Heart left ventricle (tissue), 13 donors: ENCODE measurements around the gene DKKL1.

ENCODE experiments used
- CTCF ChIP-seq, 12 donors: fragments of 200-600 bp; sonication (generic) in 4 of 12; IDR thresholded peaks; one replicate each; pipeline versions ENCODE4 v1.5.0 to v1.8.0; 2018 to 2022; ENCODE audit warnings: antibody characterized with exemption in 12 of 12, mild to moderate bottlenecking in 5 of 12
- POLR2A ChIP-seq, 2 donors: fragments of 450-650 bp; IDR thresholded peaks; one replicate each; pipeline ENCODE4 v1.6.1; 2017; ENCODE audit warnings: antibody characterized with exemption in 2 of 2, mild to moderate bottlenecking in 2 of 2, moderate library complexity in 2 of 2
- donor health status: ischemic (EF 13 %, LVEDD 7.1; RV severe dilation, severe dysfunction).
- donor health status: DM: no; HTN: yes; CAD: no.
- donor health status: DM: no; HTN: no; CAD: no.
- donor health status: ischemic (EF 25% LVEDD 6.9; RV normal size, moderate dysfunction).
- donor health status: ischemic (EF 25% LVEDD 5.7; RV mildly dilated, moderate dysfunction).
- donor health status: ischemic (EF 35%, LVEDD 5.7; RV mildly dilated, moderate dysfunction).
- donor health status: nonischemic (EF 11% LVEDD 7.7; RV severe dilation, severe dysfunction).
- donor health status: DM: yes; HTN: yes; CAD: no.
- donor health status: PGD.
- donor health status: ischemic (EF 29% LVEDD 5.4; RV normal size, mild dysfunction).
- donor health status: nonischemic (EF 23%, LVEDD 6.1; RV moderate dilation, normal function).

DNA sequence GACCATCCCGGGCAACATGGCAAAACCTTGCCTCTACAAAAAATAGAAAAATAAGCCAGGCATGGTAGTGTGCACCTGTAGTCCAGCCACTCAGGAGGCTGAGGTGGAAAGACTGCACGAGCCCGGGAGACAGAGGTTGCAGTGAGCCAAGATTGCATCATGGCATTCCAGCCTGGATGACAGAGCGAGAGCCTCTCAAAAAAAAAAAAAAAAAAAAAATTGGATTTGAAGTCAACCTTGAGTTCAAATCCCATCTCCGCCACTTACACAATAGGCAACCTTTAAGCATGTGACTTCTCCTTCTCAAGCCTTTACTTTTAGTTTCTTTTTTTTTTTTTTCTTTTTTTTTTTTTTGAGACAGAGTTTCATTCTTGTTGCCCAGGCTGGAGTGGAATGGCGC is 36.4 kb downstream of the DKKL1 start:
- TF ChIP-seq CTCF (IDR thresholded peaks at IDR 0.05) (no peak), POLR2A (IDR thresholded peaks at IDR 0.05) (no peak)
